GM06990 (cell line): ENCODE results near the gene CD6.

ENCODE experiments used
- DNase-seq: peaks from one replicate; pipeline ENCODE4 v3.0.0-alpha.2; 2011; ENCODE audit not compliant: insufficient read length; ENCODE audit errors: extremely low read depth
- H3K27me3 ChIP-seq: replicated peaks from 2 replicates; pipeline ENCODE4 v1.6.0; 2011; ENCODE audit warnings: low read length; ENCODE audit not compliant: control insufficient read depth, insufficient read depth
- H3K36me3 ChIP-seq: 2 replicates; pipeline ENCODE4 v1.5.1; 2011; ENCODE audit warnings: low read length; ENCODE audit not compliant: control insufficient read depth, insufficient read depth
- H3K4me3 ChIP-seq: replicated peaks from 2 replicates; pipeline ENCODE4 v1.5.1; 2011; ENCODE audit warnings: low read depth, mild to moderate bottlenecking, control low read depth, low read length
- CTCF ChIP-seq: IDR thresholded peaks from 2 replicates; pipeline ENCODE4 v1.5.1; 2011; ENCODE audit warnings: low read length, control low read depth, mild to moderate bottlenecking, inconsistent platforms; ENCODE audit not compliant: insufficient read depth, poor library complexity, severe bottlenecking

The CD6 gene

DNA sequence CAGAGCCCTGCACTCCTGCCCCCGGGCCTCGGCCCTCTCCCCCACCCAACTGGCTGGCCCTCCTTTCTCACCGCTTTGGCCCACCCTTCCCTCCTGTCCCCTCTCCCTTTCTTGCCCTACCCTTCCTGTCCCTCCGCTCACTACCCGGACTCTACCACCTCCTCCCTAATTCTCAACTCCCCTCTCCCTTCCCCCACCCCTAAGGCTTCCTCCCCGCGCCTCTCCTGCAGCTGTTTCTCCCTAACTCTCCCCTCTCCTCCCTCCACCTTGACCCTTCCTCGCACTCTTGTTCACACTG, 19.9 kb upstream of the CD6 start:
- H3K36me3 ChIP-seq: peaks cover 1% of the 10 kb centered on the region
- no peak for DNase-seq
- peak overlapping the region; percentile 91 for H3K4me3 ChIP-seq
- H3K27me3 ChIP-seq: no peaks in the 10 kb centered on the region
- TF ChIP-seq CTCF: no peak

GRCh38 chr11:60951904-60952741, 19.4 kb upstream of the CD6 start, which contains the start of gene SLC15A3:
SLC15A3 (minus strand) TSS chr11:60952176; CDS start chr11:60951551, 625 bp downstream.
- Histone ChIP-seq H3K27me3 (no peaks in the 10 kb centered on the region), H3K4me3 (peak within 1 kb of the TSS; percentile 91), H3K36me3 (no peaks in the 10 kb centered on the region; the same call in 1 of the 2 replicates)
- DNase-seq: peak; percentile 76
- no peak for TF ChIP-seq CTCF

GRCh38 chr11:60952742-60953170, 18.7 kb upstream of the CD6 start:
- Histone ChIP-seq H3K36me3 (no peaks in the 10 kb centered on the region; the same call in 1 of the 2 replicates), H3K27me3 (no peaks in the 10 kb centered on the region), H3K4me3 (peak overlapping the region; percentile 91)
- no peak for TF ChIP-seq CTCF
- no peak for DNase-seq

- Histone ChIP-seq H3K36me3 (no peaks in the 10 kb centered on the region), H3K27me3 (no peaks in the 10 kb centered on the region), H3K4me3 (no peak overlapping the region)
- DNase-seq: no peak
- no peak for TF ChIP-seq CTCF
These were observed 17.7 kb upstream of the CD6 start for GRCh38 chr11:60953781-60954180.

- Histone ChIP-seq H3K4me3 (no peak overlapping the region), H3K27me3 (no peaks in the 10 kb centered on the region), H3K36me3 (no peaks in the 10 kb centered on the region)
- peak; percentile 36 for DNase-seq
- TF ChIP-seq CTCF: peak; percentile 3
These were observed 17.1 kb upstream of the CD6 start for GRCh38 chr11:60954421-60954820.
